ENCODE measurements around the gene ACE.

ACE gene

DNA sequence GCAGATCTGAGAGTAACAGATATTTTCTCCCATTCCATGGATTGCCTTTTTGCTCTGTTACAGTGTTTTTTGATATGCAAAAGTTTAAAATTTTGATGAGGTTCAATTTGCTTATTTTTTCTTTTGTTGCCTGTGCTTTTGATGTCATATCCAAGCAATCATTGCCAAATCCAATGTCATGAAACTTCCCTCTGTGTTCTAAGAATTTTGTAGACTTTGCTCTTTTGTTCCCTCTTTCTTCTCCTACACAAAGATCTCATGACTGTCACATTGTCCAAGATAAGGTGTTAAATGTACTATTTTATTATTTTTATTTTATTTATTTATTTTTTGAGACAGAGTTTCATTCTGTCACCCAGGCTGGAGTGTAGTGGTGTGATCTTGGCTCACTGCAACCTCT, 27.4 kb downstream of the ACE start:
- H2BK5ac ChIP-seq (ENCODE audit: low read length): no peak overlapping the region
- no peaks in the 10 kb centered on the region for H3K79me1 ChIP-seq (ENCODE audit: low read length)
- no peak overlapping the region for H3K23ac ChIP-seq (ENCODE audit: low read length)
- no peak for DNase-seq
- no peak overlapping the region for H4K5ac ChIP-seq (ENCODE audit: low read length)
- no peaks in the 10 kb centered on the region for H3K4me1 ChIP-seq (ENCODE audit: control insufficient read depth, low read depth, low read length)
- H3K27me3 ChIP-seq (ENCODE audit: insufficient read depth, low read length, poor library complexity): no peaks in the 10 kb centered on the region
- H3K4me3 ChIP-seq (ENCODE audit: low read length): no peak overlapping the region
- H3K18ac ChIP-seq (ENCODE audit: low read length): no peak overlapping the region
- no peak overlapping the region for H3K4me2 ChIP-seq (ENCODE audit: low read length)
- no peaks in the 10 kb centered on the region for H3K79me2 ChIP-seq (ENCODE audit: control insufficient read depth, insufficient read depth, low read length)
- H2BK15ac ChIP-seq (replicated peaks; ENCODE audit: low read depth): no peak overlapping the region
- no peak overlapping the region for H3K27ac ChIP-seq (ENCODE audit: low read depth, low read length)
- H2BK120ac ChIP-seq (ENCODE audit: low read depth, low read length): no peak overlapping the region
- no peak overlapping the region for H3K56ac ChIP-seq (ENCODE audit: low read length)
- H4K8ac ChIP-seq (ENCODE audit: low read depth, low read length): no peak overlapping the region
- H3K4ac ChIP-seq (ENCODE audit: low read depth, low read length): no peak overlapping the region
- H2AK5ac ChIP-seq (ENCODE audit: low read length): no peak overlapping the region
- no peak overlapping the region for H3K9ac ChIP-seq (ENCODE audit: low read length)
- no peaks in the 10 kb centered on the region for H3K36me3 ChIP-seq (ENCODE audit: control insufficient read depth, insufficient read depth, low read length)

DNA sequence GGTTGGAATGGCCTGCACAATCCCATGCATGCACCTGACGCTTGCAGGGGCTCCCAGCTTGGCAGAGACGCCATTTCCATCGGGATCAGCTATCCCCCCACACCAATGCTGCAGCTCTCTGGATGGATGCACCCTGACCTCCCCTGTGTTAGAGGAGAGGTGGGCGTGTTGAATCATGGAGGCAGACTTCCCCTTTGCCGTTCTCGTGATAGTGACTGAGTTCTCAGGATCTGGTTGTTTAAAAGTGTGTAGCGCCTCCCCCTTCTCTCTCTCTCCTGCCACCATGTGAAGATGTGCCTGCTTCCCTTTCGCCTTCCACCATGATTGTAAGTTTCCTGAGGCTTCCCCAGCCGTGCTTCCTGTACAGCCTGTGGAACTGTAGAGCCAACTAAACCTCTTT, 28.5 kb downstream of the ACE start:
- no peak overlapping the region for H2BK15ac ChIP-seq (replicated peaks; ENCODE audit: low read depth)
- H4K8ac ChIP-seq (ENCODE audit: low read depth, low read length): no peak overlapping the region
- no peaks in the 10 kb centered on the region for H3K79me2 ChIP-seq (ENCODE audit: control insufficient read depth, insufficient read depth, low read length)
- no peak overlapping the region for H3K23ac ChIP-seq (ENCODE audit: low read length)
- no peak overlapping the region for H2AK5ac ChIP-seq (ENCODE audit: low read length)
- H3K4me1 ChIP-seq (ENCODE audit: control insufficient read depth, low read depth, low read length): no peaks in the 10 kb centered on the region
- no peaks in the 10 kb centered on the region for H3K27me3 ChIP-seq (ENCODE audit: insufficient read depth, low read length, poor library complexity)
- H3K36me3 ChIP-seq (ENCODE audit: control insufficient read depth, insufficient read depth, low read length): no peaks in the 10 kb centered on the region
- H3K79me1 ChIP-seq (ENCODE audit: low read length): no peaks in the 10 kb centered on the region
- H3K4me3 ChIP-seq (ENCODE audit: low read length): no peak overlapping the region
- no peak overlapping the region for H3K27ac ChIP-seq (ENCODE audit: low read depth, low read length)
- H3K9ac ChIP-seq (ENCODE audit: low read length): no peak overlapping the region
- no CpG with 5 or more reads among the region's 9 CpGs for WGBS (ENCODE audit: extremely low coverage, insufficient coverage, low lambda C conversion rate)
- no peak overlapping the region for H3K18ac ChIP-seq (ENCODE audit: low read length)
- no peak for DNase-seq
- H2BK120ac ChIP-seq (ENCODE audit: low read depth, low read length): no peak overlapping the region
- H3K56ac ChIP-seq (ENCODE audit: low read length): no peak overlapping the region
- no peak overlapping the region for H2BK5ac ChIP-seq (ENCODE audit: low read length)
- H4K5ac ChIP-seq (ENCODE audit: low read length): no peak overlapping the region
- no peak overlapping the region for H3K4me2 ChIP-seq (ENCODE audit: low read length)
- H3K4ac ChIP-seq (ENCODE audit: low read depth, low read length): no peak overlapping the region

DNA sequence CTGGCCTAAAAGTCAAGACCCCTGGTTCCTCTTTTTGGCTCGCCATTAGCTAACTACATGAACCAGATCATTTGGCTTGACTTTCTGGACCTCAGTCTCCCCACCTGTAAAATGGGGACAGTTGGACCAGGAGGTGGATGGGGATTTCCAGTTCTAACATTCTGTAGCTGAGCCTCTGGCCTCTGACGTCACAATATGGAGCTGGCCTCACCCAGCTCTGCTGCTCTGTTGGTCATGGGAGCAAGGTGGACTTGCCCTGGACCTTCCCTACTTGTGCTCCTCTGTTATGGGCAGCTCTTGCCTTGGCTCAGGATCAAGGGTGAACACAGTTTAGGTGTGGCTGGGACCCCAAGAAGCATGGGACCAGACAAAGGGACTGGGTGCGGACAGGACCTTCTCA, 29.8 kb downstream of the ACE start:
- Histone ChIP-seq H3K18ac (ENCODE audit: low read length) (no peak overlapping the region), H3K4ac (ENCODE audit: low read depth, low read length) (no peak overlapping the region), H4K5ac (ENCODE audit: low read length) (no peak overlapping the region), H2BK15ac (replicated peaks; ENCODE audit: low read depth) (no peak overlapping the region), H3K23ac (ENCODE audit: low read length) (no peak overlapping the region), H4K8ac (ENCODE audit: low read depth, low read length) (no peak overlapping the region), H2BK120ac (ENCODE audit: low read depth, low read length) (no peak overlapping the region), H3K79me2 (ENCODE audit: control insufficient read depth, insufficient read depth, low read length) (no peaks in the 10 kb centered on the region), H3K56ac (ENCODE audit: low read length) (no peak overlapping the region), H2BK5ac (ENCODE audit: low read length) (no peak overlapping the region), H2AK5ac (ENCODE audit: low read length) (no peak overlapping the region), H3K79me1 (ENCODE audit: low read length) (no peaks in the 10 kb centered on the region), H3K4me3 (ENCODE audit: low read length) (no peak overlapping the region), H3K4me1 (ENCODE audit: control insufficient read depth, low read depth, low read length) (no peaks in the 10 kb centered on the region), H3K9ac (ENCODE audit: low read length) (no peak overlapping the region), H3K4me2 (ENCODE audit: low read length) (no peak overlapping the region), H3K27ac (ENCODE audit: low read depth, low read length) (no peak overlapping the region), H3K36me3 (ENCODE audit: control insufficient read depth, insufficient read depth, low read length) (no peaks in the 10 kb centered on the region), H3K27me3 (ENCODE audit: insufficient read depth, low read length, poor library complexity) (no peaks in the 10 kb centered on the region)
- no CpG with 5 or more reads among the region's 3 CpGs for WGBS (ENCODE audit: extremely low coverage, insufficient coverage, low lambda C conversion rate)
- DNase-seq: no peak

DNA sequence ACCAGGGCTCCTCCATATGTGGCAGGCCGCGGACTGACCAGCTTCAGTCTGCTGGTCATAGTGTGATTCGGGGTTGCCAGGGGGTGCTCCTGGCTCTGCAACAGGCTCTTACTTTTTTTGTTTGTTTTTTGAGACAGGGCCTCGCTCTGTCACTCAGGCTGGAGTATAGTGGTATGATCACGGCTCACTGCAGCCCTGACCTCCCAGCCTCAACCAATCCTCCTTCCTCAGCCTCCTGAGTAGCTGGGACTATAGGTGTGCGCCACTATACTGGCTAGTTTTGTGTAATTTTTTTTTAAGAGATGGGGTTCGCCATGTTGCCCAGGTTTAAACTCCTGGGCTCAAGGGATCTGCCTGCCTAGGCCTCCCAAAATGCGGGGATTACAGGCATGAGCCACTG, 34.5 kb downstream of the ACE start:
- H3K9ac ChIP-seq (ENCODE audit: low read length): no peak overlapping the region
- H3K27me3 ChIP-seq (ENCODE audit: insufficient read depth, low read length, poor library complexity): no peaks in the 10 kb centered on the region
- H4K5ac ChIP-seq (ENCODE audit: low read length): no peak overlapping the region
- H2BK5ac ChIP-seq (ENCODE audit: low read length): no peak overlapping the region
- no peaks in the 10 kb centered on the region for H3K79me2 ChIP-seq (ENCODE audit: control insufficient read depth, insufficient read depth, low read length)
- DNase-seq: no peak
- WGBS (ENCODE audit: extremely low coverage, insufficient coverage, low lambda C conversion rate): no CpG with 5 or more reads among the region's 8 CpGs
- H3K79me1 ChIP-seq (ENCODE audit: low read length): no peaks in the 10 kb centered on the region
- no peaks in the 10 kb centered on the region for H3K36me3 ChIP-seq (ENCODE audit: control insufficient read depth, insufficient read depth, low read length)
- no peak overlapping the region for H4K8ac ChIP-seq (ENCODE audit: low read depth, low read length)
- no peak overlapping the region for H3K27ac ChIP-seq (ENCODE audit: low read depth, low read length)
- H3K4me3 ChIP-seq (ENCODE audit: low read length): no peak overlapping the region
- no peak overlapping the region for H3K23ac ChIP-seq (ENCODE audit: low read length)
- no peaks in the 10 kb centered on the region for H3K4me1 ChIP-seq (ENCODE audit: control insufficient read depth, low read depth, low read length)
- no peak overlapping the region for H3K18ac ChIP-seq (ENCODE audit: low read length)
- no peak overlapping the region for H2BK15ac ChIP-seq (replicated peaks; ENCODE audit: low read depth)
- no peak overlapping the region for H3K4ac ChIP-seq (ENCODE audit: low read depth, low read length)
- no peak overlapping the region for H3K4me2 ChIP-seq (ENCODE audit: low read length)
- H2AK5ac ChIP-seq (ENCODE audit: low read length): no peak overlapping the region
- no peak overlapping the region for H3K56ac ChIP-seq (ENCODE audit: low read length)
- no peak overlapping the region for H2BK120ac ChIP-seq (ENCODE audit: low read depth, low read length)

- H3K4me3 ChIP-seq (ENCODE audit: low read length): no peak overlapping the region
- H3K23ac ChIP-seq (ENCODE audit: low read length): no peak overlapping the region
- H3K27ac ChIP-seq (ENCODE audit: low read depth, low read length): no peak overlapping the region
- no peaks in the 10 kb centered on the region for H3K36me3 ChIP-seq (ENCODE audit: control insufficient read depth, insufficient read depth, low read length)
- H3K9ac ChIP-seq (ENCODE audit: low read length): no peak overlapping the region
- no peak overlapping the region for H2AK5ac ChIP-seq (ENCODE audit: low read length)
- no peak overlapping the region for H4K5ac ChIP-seq (ENCODE audit: low read length)
- H3K79me2 ChIP-seq (ENCODE audit: control insufficient read depth, insufficient read depth, low read length): no peaks in the 10 kb centered on the region
- H2BK5ac ChIP-seq (ENCODE audit: low read length): no peak overlapping the region
- no peak overlapping the region for H2BK15ac ChIP-seq (replicated peaks; ENCODE audit: low read depth)
- no peak overlapping the region for H4K8ac ChIP-seq (ENCODE audit: low read depth, low read length)
- no peak for DNase-seq
- no peaks in the 10 kb centered on the region for H3K27me3 ChIP-seq (ENCODE audit: insufficient read depth, low read length, poor library complexity)
- no peak overlapping the region for H3K56ac ChIP-seq (ENCODE audit: low read length)
- WGBS (ENCODE audit: extremely low coverage, insufficient coverage, low lambda C conversion rate): no CpG with 5 or more reads among the region's 3 CpGs
- no peak overlapping the region for H3K4ac ChIP-seq (ENCODE audit: low read depth, low read length)
- no peaks in the 10 kb centered on the region for H3K79me1 ChIP-seq (ENCODE audit: low read length)
- H2BK120ac ChIP-seq (ENCODE audit: low read depth, low read length): no peak overlapping the region
- no peak overlapping the region for H3K4me2 ChIP-seq (ENCODE audit: low read length)
- no peaks in the 10 kb centered on the region for H3K4me1 ChIP-seq (ENCODE audit: control insufficient read depth, low read depth, low read length)
- no peak overlapping the region for H3K18ac ChIP-seq (ENCODE audit: low read length)
These were observed 35.5 kb downstream of the ACE start for GRCh38 chr17:63512388-63512787.

GRCh38 chr17:63512896-63513644, 36.2 kb downstream of the ACE start:
- Histone ChIP-seq H4K8ac (ENCODE audit: low read depth, low read length) (no peak overlapping the region), H2BK5ac (ENCODE audit: low read length) (no peak overlapping the region), H3K4me2 (ENCODE audit: low read length) (no peak overlapping the region), H3K23ac (ENCODE audit: low read length) (no peak overlapping the region), H2AK5ac (ENCODE audit: low read length) (no peak overlapping the region), H3K4me1 (ENCODE audit: control insufficient read depth, low read depth, low read length) (no peaks in the 10 kb centered on the region), H3K4ac (ENCODE audit: low read depth, low read length) (no peak overlapping the region), H2BK15ac (replicated peaks; ENCODE audit: low read depth) (no peak overlapping the region), H3K79me1 (ENCODE audit: low read length) (no peaks in the 10 kb centered on the region), H3K36me3 (ENCODE audit: control insufficient read depth, insufficient read depth, low read length) (no peaks in the 10 kb centered on the region), H3K27ac (ENCODE audit: low read depth, low read length) (no peak overlapping the region), H3K27me3 (ENCODE audit: insufficient read depth, low read length, poor library complexity) (no peaks in the 10 kb centered on the region), H3K79me2 (ENCODE audit: control insufficient read depth, insufficient read depth, low read length) (no peaks in the 10 kb centered on the region), H3K9ac (ENCODE audit: low read length) (no peak overlapping the region), H3K56ac (ENCODE audit: low read length) (no peak overlapping the region), H4K5ac (ENCODE audit: low read length) (no peak overlapping the region), H2BK120ac (ENCODE audit: low read depth, low read length) (no peak overlapping the region), H3K18ac (ENCODE audit: low read length) (no peak overlapping the region), H3K4me3 (ENCODE audit: low read length) (no peak overlapping the region)
- WGBS (ENCODE audit: extremely low coverage, insufficient coverage, low lambda C conversion rate): no CpG with 5 or more reads among the region's 7 CpGs
- no peak for DNase-seq
